Psoas muscle (tissue), 8 donors: Measurements from ENCODE around the gene TRAPPC10. TPM values are rescaled to one million over a fixed set of nuclear protein-coding genes. Genes with fewer than 3 reads are reported as not detected.
"Not testable (repeated sequence)": the region's sequence is repeated elsewhere in the genome, so short reads cannot be mapped to it uniquely, and the experiment has no call there.

Experiments
- ATAC-seq, 4 donors: fragments of 200-7000 bp; cut with Tn5 transposase; one replicate each; pipeline ENCODE4 v1.9.1; 2020; ENCODE audit warnings: moderate library complexity in 3 of 4, mild to moderate bottlenecking in 2 of 4
- DNase-seq, 2 donors: peaks; one replicate each; pipeline ENCODE4 v3.0.0-alpha.2; 2020
- H3K27ac ChIP-seq: fragments of 200-600 bp; one replicate; pipeline ENCODE4 v1.8.0; 2022
- H3K27me3 ChIP-seq, 3 donors: fragments of 200-600 bp in 1 of 3; one replicate each; pipeline versions ENCODE4 v1.6.1 to v1.8.0; 2013 to 2022; ENCODE audit warnings: low read length in 2 of 3, mild to moderate bottlenecking in 2 of 3, moderate library complexity in 1 of 3; ENCODE audit not compliant: insufficient read depth in 3 of 3
- H3K36me3 ChIP-seq, 2 donors: fragments of 200-600 bp in 1 of 2; one replicate each; pipeline versions ENCODE4 v1.6.1 to v1.8.0; 2013 to 2022; ENCODE audit warnings: low read depth in 1 of 2, mild to moderate bottlenecking in 1 of 2, moderate library complexity in 1 of 2; ENCODE audit not compliant: insufficient read depth in 1 of 2
- H3K4me1 ChIP-seq: fragments of 200-600 bp; one replicate; pipeline ENCODE4 v1.8.0; 2022
- H3K4me3 ChIP-seq: fragments of 200-600 bp; one replicate; pipeline ENCODE4 v1.8.0; 2022; ENCODE audit warnings: mild to moderate bottlenecking
- H3K9me3 ChIP-seq: fragments of 200-600 bp; one replicate; pipeline ENCODE4 v1.8.0; 2022
- WGBS, 3 donors: extraction: QIAGEN DNeasy Blood & Tissue Kit; methylation state at CpG; one replicate each; pipeline versions ENCODE4 v1.1.6 to v1.1.7; 2013; 5-methylcytosine and 5-hydroxymethylcytosine counted together
- intact Hi-C, 2 donors: fragments of 100-400 bp; cut with DNase I; formaldehyde crosslinking; loops; one replicate each; pipeline versions ENCODE4 v1.11.0 to v1.14.2; 2022
- polyA plus RNA-seq, 3 donors: library from polyadenylated mRNA; stranded (reverse); fragments of 200-250 nt; gene quantifications; one replicate each; pipeline ENCODE4 v1.2.3, GENCODE V29; 2013
- total RNA-seq, 4 donors: library from RNA; stranded (reverse); fragmentation: NEBNext Ultra II Directional in 2 of 4; extraction: Animal tissue kit (Norgen Biotek cat#: 25700) in 2 of 4; gene quantifications; one replicate each; pipeline versions ENCODE4 v1.2.1 to v1.2.4, GENCODE V29; 2021 to 2023
- donor health status: healthy with polysubstance abuse.
- donor health status: DM: no; HTN: no; CAD: no; lungs with moderate emphysema.
- donor health status: Bipolar disorder and iron deficiency.
- donor health status: healthy.
- donor health status: DM: yes; HTN: yes; CAD: no.
- donor health status: DM: no; HTN: no; CAD: no.
- donor health status: DM: no; HTN: no; CAD: no.
- donor health status: DM: yes; HTN: yes; CAD: no.

The TRAPPC10 gene
- total and polyA plus RNA-seq, 7 donors = 6.4 to 22.2 (median 20.0) TPM

- H3K36me3 ChIP-seq, H3K4me3 ChIP-seq, intact Hi-C loops, H3K4me1 ChIP-seq, H3K27me3 ChIP-seq, H3K27ac ChIP-seq, H3K9me3 ChIP-seq, DNase-seq: not testable (repeated sequence)
- WGBS, 3 donors = no CpG with 5 or more reads among the region's 8 CpGs
- peak; percentile 60 to 67 (median 63) for ATAC-seq
Observed at GRCh38 chr21:44134732-44135131, 122.6 kb downstream of the TRAPPC10 start.

- no CpG with 5 or more reads among the region's 15 CpGs for WGBS, 3 donors
- DNase-seq, intact Hi-C loops, H3K27me3 ChIP-seq, H3K27ac ChIP-seq, H3K4me3 ChIP-seq, H3K36me3 ChIP-seq, H3K9me3 ChIP-seq, H3K4me1 ChIP-seq: not testable (repeated sequence)
- ATAC-seq = peak; percentile 45 to 73 (median 62)
Observed at GRCh38 chr21:44138039-44138438, 125.9 kb downstream of the TRAPPC10 start.

DNA sequence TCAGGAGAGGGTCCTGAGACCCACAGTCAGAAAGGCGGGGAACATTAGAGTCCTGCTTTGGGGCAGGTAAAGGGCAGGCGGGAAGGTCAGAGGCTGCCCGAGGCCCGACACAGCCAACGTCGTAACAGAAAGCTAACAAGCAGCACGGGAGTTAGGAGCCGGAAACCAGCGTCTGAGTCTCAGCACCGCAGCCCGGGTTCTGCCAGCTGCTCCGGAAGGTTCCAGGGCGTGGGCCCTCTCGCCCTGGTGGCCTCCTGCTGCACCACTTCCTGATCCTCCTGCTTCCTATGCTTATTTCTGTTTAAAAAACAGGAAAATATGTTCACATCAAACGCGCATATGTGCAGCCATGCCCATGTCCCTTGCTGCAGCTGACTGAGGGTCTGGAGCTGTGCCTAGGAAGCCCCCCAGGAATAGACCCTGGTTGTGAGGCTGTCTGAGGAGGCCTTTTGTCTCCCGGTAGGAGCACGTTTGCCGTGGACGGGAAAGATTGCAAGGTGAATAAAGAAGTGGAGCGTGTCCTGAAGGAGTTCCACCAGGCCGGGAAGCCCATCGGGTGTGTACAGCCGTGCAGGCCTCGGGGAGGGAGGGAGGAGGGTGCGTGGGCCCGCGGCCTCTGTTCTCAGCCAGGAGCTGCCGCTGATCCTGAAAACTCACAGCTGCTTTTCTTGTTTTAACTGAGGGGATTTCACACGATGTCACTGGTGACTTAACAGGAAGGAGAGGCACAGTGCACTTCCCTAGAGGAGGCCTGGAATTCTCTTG is 127.9 kb downstream of the TRAPPC10 start:
- H3K4me3 ChIP-seq, ATAC-seq, H3K9me3 ChIP-seq, H3K27me3 ChIP-seq, H3K27ac ChIP-seq, H3K4me1 ChIP-seq, intact Hi-C loops, DNase-seq, H3K36me3 ChIP-seq: not testable (repeated sequence)
- 36 to 88% (median 65%) methylated on average over 1 to 6 of the region's 30 CpGs for WGBS, 3 donors

GRCh38 chr21:44140552-44140932 is 128.4 kb downstream of the TRAPPC10 start:
- H3K4me1 ChIP-seq, DNase-seq, intact Hi-C loops, H3K4me3 ChIP-seq, H3K9me3 ChIP-seq, H3K27ac ChIP-seq, H3K27me3 ChIP-seq, H3K36me3 ChIP-seq: not testable (repeated sequence)
- ATAC-seq = peak in 1 of 4 donors; percentile 17
- no CpG with 5 or more reads among the region's 18 CpGs for WGBS, 3 donors

- H3K27ac ChIP-seq, intact Hi-C loops, H3K4me1 ChIP-seq, H3K4me3 ChIP-seq, ATAC-seq, H3K36me3 ChIP-seq, H3K9me3 ChIP-seq, DNase-seq, H3K27me3 ChIP-seq: not testable (repeated sequence)
- no CpG with 5 or more reads among the region's 10 CpGs for WGBS, 3 donors
Observed at GRCh38 chr21:44142470-44142869, 130.4 kb downstream of the TRAPPC10 start.

DNA sequence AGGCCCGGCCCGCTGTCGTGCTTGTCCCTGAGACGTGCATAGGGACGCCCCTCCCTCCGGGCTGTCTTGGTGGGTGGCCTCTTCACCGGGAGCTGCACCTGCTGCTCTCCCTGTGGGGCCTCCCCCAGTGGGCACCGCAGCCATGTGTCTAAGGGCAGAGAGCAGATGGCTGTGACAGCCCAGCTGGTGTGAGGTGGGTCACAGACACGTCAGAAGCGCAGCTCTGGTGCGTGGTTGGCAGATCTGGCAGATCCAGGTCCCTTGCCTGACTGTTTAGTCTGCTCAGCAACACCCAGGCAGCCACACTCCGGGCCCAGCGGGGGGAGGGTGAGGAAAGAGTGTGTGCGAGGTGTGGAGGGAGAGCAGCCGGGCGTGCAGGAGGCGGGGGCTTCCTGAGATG is 131.3 kb downstream of the TRAPPC10 start:
- intact Hi-C loops, H3K36me3 ChIP-seq: not testable (repeated sequence)

DNA sequence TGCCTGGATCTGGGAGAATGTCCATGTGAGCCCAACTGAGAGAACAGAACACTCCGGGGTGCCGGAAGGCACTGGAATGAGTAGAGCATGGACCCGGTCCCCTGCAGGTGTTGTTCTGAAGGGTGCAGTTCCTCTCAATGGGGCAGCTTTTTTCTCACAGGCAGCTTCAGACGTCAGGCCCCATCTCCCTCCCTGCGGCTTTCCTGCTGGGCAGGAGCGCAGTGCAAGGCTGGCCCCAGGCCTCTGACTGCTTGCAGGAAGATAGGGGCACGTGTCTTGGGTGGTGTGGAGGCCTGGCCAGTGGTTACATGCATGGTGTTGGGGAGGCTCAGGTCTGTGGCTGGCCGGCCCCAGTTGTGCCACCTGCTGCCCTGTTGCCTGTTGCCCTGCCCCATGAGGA is 131.9 kb downstream of the TRAPPC10 start:
- H3K9me3 ChIP-seq, ATAC-seq, DNase-seq, H3K27ac ChIP-seq, H3K36me3 ChIP-seq, intact Hi-C loops, H3K4me1 ChIP-seq, H3K4me3 ChIP-seq, H3K27me3 ChIP-seq: not testable (repeated sequence)
- no CpG with 5 or more reads among the region's 8 CpGs for WGBS, 3 donors

More for the DNA sequence above, 131.3 kb downstream of the TRAPPC10 start:
- not testable (repeated sequence) for H3K4me1 ChIP-seq, H3K4me3 ChIP-seq, H3K27ac ChIP-seq, H3K9me3 ChIP-seq, DNase-seq, H3K27me3 ChIP-seq, ATAC-seq
- WGBS, 3 donors = no CpG with 5 or more reads among the region's 17 CpGs

GRCh38 chr21:44144784-44145602 is 132.9 kb downstream of the TRAPPC10 start:
- H3K9me3 ChIP-seq, DNase-seq, H3K27me3 ChIP-seq, H3K27ac ChIP-seq, H3K4me3 ChIP-seq, intact Hi-C loops, H3K4me1 ChIP-seq, H3K36me3 ChIP-seq: not testable (repeated sequence)
- peak; percentile 20 to 62 (median 40) for ATAC-seq
- no CpG with 5 or more reads among the region's 22 CpGs for WGBS, 3 donors

DNA sequence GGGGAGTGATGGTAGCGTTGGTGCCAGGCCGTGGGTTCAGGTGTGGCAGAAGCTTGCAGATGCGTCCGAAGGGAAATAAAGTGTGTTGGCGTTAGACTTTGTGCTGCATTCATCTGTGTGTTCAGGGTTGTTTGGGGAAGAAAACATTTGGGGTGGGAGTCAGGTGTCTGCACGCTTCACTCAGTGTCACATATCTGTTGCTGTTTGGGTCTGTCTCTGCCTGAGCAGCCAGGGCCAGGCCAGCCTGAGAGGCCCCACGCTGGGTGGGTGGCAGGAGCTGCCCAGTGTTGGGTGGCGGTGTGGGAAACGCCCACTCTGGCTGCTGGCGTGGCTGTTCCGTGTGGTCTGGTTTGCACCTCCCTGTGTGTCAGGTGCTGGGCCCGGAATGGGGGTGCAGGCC is 133.5 kb downstream of the TRAPPC10 start:
- intact Hi-C loops, H3K36me3 ChIP-seq, H3K4me3 ChIP-seq, DNase-seq, H3K9me3 ChIP-seq, ATAC-seq, H3K27ac ChIP-seq, H3K27me3 ChIP-seq, H3K4me1 ChIP-seq: not testable (repeated sequence)
- WGBS, 3 donors = no CpG with 5 or more reads among the region's 12 CpGs

DNA sequence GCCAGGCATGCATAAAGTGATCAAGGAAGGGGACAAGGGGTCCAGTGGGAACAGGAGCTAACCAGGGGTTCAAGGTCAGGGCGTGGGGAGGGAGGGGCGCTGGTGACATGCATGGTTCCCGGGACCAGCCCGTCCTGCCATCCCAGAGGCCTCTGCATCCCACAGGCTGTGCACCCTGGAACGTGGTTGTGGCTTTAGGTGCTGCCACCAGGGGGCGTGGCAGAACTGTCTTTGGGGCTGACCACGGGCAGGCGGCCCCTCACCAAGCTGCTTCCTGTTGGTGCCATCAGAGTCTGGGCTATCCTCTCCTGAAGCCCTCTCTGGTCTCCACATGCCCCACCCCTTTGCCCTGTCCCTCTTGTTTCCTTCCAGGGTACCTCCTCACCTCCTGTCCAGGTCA is 135.0 kb downstream of the TRAPPC10 start:
- H3K36me3 ChIP-seq, H3K4me1 ChIP-seq, intact Hi-C loops, DNase-seq, H3K27ac ChIP-seq, H3K4me3 ChIP-seq, H3K9me3 ChIP-seq, H3K27me3 ChIP-seq: not testable (repeated sequence)
- peak; percentile 72 to 79 (median 75) for ATAC-seq
- no CpG with 5 or more reads among the region's 8 CpGs for WGBS, 3 donors

GRCh38 chr21:44150255-44150654 is 138.1 kb downstream of the TRAPPC10 start:
- H3K4me1 ChIP-seq, intact Hi-C loops, H3K9me3 ChIP-seq, H3K36me3 ChIP-seq, DNase-seq, H3K4me3 ChIP-seq, H3K27ac ChIP-seq, H3K27me3 ChIP-seq: not testable (repeated sequence)
- ATAC-seq = peak in 3 of 4 donors; percentile 31 to 54 (median 44)
- no CpG with 5 or more reads among the region's 10 CpGs for WGBS, 3 donors
